ENCODE data around the gene HOXA9. TPM values are rescaled to one million over a fixed set of nuclear protein-coding genes. Genes with fewer than 3 reads are reported as not detected.

The HOXA9 gene
- total RNA-seq, 1 donor from 2014 or later = 0.80 TPM

DNA sequence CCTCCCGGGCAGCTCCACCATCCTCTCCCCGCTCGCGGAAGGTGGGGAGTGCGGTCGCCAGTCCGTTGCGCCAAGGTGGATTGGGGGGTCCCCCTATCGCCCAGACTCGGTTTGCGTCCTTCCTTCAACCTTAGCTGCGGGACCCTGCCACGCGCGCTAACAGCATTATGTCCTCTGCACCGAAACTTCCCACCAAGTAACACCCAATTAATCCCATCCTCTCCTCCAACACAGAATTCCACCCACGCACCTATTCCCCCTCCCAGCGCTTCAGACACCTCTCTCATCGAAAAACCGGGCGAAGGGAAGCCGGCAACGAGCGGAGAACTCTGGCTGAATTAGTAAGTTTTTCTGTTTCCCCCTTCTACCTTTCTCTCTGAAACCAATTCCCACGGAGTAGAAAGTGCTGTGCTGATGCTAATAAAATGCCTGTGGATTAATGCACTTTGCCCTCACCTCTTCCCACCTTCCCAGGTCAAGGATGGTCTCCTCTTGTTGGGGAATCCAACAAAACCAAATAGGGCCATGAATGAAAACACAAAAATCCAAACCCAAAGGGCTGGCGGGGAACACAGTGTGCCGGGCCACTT lies 13.9 kb downstream of the HOXA9 start:
- peak overlapping the region; percentile 67 for H3K27ac Mint-ChIP-seq (ENCODE audit: unreplicated experiment)
- DNase-seq (ENCODE audit: low spot score) = no peak
- TF ChIP-seq, protein P1, sequence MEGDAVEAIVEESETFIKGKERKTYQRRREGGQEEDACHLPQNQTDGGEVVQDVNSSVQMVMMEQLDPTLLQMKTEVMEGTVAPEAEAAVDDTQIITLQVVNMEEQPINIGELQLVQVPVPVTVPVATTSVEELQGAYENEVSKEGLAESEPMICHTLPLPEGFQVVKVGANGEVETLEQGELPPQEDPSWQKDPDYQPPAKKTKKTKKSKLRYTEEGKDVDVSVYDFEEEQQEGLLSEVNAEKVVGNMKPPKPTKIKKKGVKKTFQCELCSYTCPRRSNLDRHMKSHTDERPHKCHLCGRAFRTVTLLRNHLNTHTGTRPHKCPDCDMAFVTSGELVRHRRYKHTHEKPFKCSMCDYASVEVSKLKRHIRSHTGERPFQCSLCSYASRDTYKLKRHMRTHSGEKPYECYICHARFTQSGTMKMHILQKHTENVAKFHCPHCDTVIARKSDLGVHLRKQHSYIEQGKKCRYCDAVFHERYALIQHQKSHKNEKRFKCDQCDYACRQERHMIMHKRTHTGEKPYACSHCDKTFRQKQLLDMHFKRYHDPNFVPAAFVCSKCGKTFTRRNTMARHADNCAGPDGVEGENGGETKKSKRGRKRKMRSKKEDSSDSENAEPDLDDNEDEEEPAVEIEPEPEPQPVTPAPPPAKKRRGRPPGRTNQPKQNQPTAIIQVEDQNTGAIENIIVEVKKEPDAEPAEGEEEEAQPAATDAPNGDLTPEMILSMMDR (IDR thresholded peaks at IDR 0.05; ENCODE audit: unreplicated experiment) = no peak
- peaks cover 2% of the 10 kb centered on the region for H3K36me3 Mint-ChIP-seq (ENCODE audit: low read depth, unreplicated experiment)
- H3K27me3 Mint-ChIP-seq (ENCODE audit: unreplicated experiment) = peaks cover 60% of the 10 kb centered on the region
- H3K4me1 Mint-ChIP-seq (ENCODE audit: unreplicated experiment) = peaks cover 29% of the 10 kb centered on the region
- peak overlapping the region; percentile 73 for H3K4me3 Mint-ChIP-seq (ENCODE audit: unreplicated experiment)
- no peaks in the 10 kb centered on the region for H3K9me3 Mint-ChIP-seq (ENCODE audit: unreplicated experiment)

DNA sequence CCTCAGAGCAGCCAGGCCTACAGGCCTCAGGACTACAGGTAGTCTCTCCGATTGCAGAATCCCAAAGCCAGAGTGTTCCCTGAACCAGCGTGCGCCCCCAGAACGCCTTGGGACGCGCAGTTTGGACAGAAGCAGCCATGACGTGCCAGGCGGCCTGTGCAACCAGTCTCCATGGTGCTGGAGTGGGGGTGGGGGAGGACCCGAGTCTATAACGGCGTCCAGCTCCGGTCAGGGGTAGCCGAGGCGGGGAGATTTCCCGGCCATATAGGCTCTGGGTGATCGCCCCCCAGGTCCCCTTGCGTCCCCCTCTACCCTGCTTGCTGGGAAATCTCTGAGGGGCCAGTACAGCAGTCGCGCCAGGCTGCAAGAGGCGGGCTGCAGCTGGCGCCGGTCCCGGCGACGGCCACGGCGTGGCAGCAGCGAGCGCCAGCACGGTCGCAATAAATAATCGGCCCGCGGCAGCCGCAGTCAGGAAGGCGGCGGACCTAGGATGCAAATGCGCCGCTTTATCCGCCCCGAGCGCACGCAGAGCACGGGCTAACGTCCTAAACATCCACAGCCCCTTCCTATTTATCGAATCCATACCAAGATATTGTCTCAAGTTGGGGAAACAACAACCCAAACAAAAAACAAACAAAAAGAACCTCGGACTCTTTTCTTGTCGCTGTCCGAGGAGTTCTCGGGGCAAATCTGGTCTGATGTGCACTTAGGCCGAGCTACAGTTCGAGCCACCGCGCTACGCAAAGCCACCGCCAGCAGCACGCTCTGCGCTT lies 14.6 kb downstream of the HOXA9 start:
- H3K27me3 Mint-ChIP-seq (ENCODE audit: unreplicated experiment) = peaks cover 64% of the 10 kb centered on the region
- peaks cover 4% of the 10 kb centered on the region for H3K36me3 Mint-ChIP-seq (ENCODE audit: low read depth, unreplicated experiment)
- DNase-seq (ENCODE audit: low spot score) = peak; percentile 84
- H3K4me1 Mint-ChIP-seq (ENCODE audit: unreplicated experiment) = peaks cover 27% of the 10 kb centered on the region
- H3K9me3 Mint-ChIP-seq (ENCODE audit: unreplicated experiment) = no peaks in the 10 kb centered on the region
- H3K27ac Mint-ChIP-seq (ENCODE audit: unreplicated experiment) = no peak overlapping the region
- TF ChIP-seq, protein P1 (IDR thresholded peaks at IDR 0.05; ENCODE audit: unreplicated experiment) = peak; percentile 77
- H3K4me3 Mint-ChIP-seq (ENCODE audit: unreplicated experiment) = peak overlapping the region; percentile 73

DNA sequence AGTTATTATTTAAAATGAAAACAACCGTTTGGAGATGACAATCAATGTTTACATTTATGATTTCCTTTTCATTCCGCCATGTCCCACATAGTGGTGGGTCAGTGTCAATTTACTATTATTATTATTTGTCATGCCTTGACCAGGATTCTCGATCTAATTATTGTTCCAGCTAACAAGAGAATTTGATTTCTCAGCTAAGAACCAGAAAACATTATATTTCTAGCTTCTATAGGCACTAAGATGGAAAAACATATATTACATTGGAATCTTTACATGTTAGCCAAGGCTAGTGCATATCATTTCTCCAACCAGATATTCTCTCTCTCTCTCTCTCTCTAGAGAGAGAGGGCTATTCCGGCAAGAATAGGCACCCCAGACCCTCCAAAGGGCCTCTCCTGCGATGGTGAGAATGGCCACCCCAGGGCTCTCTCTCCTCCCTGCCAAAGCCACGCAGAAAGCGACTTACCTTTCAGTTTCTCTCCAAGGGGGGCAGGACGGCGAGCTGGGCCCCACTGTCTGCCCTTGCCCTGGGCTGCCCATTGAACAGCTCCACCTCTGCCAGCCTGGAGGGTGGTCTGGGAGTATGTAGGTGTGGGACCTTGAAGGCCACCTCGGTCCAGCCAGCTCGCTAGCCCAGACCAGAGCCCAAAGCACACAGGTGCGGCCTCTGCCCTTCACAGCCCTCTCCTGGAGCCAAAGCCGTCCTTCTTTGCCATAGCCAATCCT lies 15.3 kb downstream of the HOXA9 start:
- Mint-ChIP-seq H3K9me3 (ENCODE audit: unreplicated experiment) (no peaks in the 10 kb centered on the region), H3K4me1 (ENCODE audit: unreplicated experiment) (peaks cover 23% of the 10 kb centered on the region), H3K36me3 (ENCODE audit: low read depth, unreplicated experiment) (peaks cover 4% of the 10 kb centered on the region), H3K27ac (ENCODE audit: unreplicated experiment) (no peak overlapping the region), H3K27me3 (ENCODE audit: unreplicated experiment) (peaks cover 61% of the 10 kb centered on the region), H3K4me3 (ENCODE audit: unreplicated experiment) (no peak overlapping the region)
- TF ChIP-seq, protein P1 (IDR thresholded peaks at IDR 0.05; ENCODE audit: unreplicated experiment) = no peak
- no peak for DNase-seq (ENCODE audit: low spot score)

DNA sequence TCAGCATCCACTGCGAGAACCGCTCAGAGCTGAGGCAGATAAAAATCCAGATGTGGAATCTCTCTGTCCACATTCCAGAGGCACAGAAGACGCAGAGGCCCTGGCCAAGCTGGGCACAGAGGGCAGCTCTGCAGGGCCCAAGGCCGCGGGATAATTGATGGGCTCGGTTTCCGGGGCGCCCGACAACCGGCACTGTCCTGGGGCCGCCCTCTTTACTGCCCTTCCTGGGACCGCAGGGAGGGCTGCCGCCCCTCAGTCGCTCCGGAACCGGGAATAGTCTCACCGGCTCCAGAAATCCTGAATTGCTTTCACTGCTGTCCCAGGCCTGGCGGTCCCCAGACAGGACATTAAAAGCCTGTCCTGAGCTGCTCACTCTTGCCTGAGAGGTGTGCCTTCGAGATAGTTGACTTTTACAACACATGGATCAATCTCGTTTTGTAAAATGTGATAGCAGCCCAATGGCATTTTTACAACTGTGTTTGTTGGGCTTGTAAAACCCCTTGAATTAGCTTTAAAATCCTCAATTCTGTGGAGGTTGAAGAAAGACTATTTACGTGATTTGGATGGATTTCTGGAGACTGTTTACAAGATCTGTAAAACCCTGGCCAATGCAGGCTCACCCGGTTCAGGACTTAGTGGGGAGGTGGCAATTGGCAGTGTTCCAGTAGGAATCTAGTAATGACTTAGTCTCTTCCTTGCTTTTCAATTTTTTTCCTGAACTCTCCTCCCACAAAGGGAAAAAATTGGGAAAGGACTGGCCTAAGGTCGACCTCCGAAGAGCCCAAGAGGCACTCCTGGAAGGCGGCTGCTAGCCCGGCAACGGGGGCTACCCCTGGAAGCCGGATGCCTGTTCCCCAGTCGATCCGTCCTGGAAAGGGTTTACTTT lies 16.3 kb downstream of the HOXA9 start:
- TF ChIP-seq, protein P1 (IDR thresholded peaks at IDR 0.05; ENCODE audit: unreplicated experiment) = no peak
- Mint-ChIP-seq H3K27ac (ENCODE audit: unreplicated experiment) (no peak overlapping the region), H3K36me3 (ENCODE audit: low read depth, unreplicated experiment) (peaks cover 4% of the 10 kb centered on the region), H3K4me1 (ENCODE audit: unreplicated experiment) (peaks cover 24% of the 10 kb centered on the region), H3K27me3 (ENCODE audit: unreplicated experiment) (peaks cover 58% of the 10 kb centered on the region), H3K4me3 (ENCODE audit: unreplicated experiment) (no peak overlapping the region), H3K9me3 (ENCODE audit: unreplicated experiment) (no peaks in the 10 kb centered on the region)
- no peak for DNase-seq (ENCODE audit: low spot score)
